Neural progenitor cell (in vitro differentiated cells): Measurements from ENCODE around the gene PIGT. TPM values are rescaled to one million over a fixed set of nuclear protein-coding genes. Genes with fewer than 3 reads are reported as not detected.

Experiments
- DNase-seq: peaks from one replicate; pipeline ENCODE4 v3.0.0-alpha.2; 2016; ENCODE audit warnings: low spot score
- H2AFZ ChIP-seq: fragments of 200-600 bp; sonication (generic); replicated peaks from 2 replicates; pipeline ENCODE4 v1.6.1; 2016; ENCODE audit warnings: antibody characterized with exemption
- H3F3A ChIP-seq: fragments of 200-600 bp; sonication (generic); 2 replicates; pipeline ENCODE4 v1.6.1; 2016; ENCODE audit warnings: antibody characterized with exemption, low read depth
- H3K27ac ChIP-seq: fragments of 200-600 bp; sonication (generic); 2 replicates; pipeline ENCODE4 v1.5.1; 2016; ENCODE audit warnings: mild to moderate bottlenecking
- H3K27me3 ChIP-seq: fragments of 200-600 bp; sonication (generic); 2 replicates; pipeline ENCODE4 v1.6.1; 2016; ENCODE audit warnings: mild to moderate bottlenecking, moderate library complexity
- H3K36me3 ChIP-seq: fragments of 200-600 bp; sonication (generic); 2 replicates; pipeline ENCODE4 v1.5.1; 2016
- H3K4me1 ChIP-seq: fragments of 200-600 bp; sonication (generic); 2 replicates; pipeline ENCODE4 v1.6.1; 2016; ENCODE audit warnings: mixed run types
- H3K4me2 ChIP-seq: fragments of 200-600 bp; sonication (generic); 2 replicates; pipeline ENCODE4 v1.6.1; 2016
- H3K4me3 ChIP-seq: fragments of 200-600 bp; sonication (generic); 2 replicates; pipeline ENCODE4 v1.5.1; 2016
- H3K79me2 ChIP-seq: fragments of 200-600 bp; sonication (generic); 2 replicates; pipeline ENCODE4 v1.6.1; 2016; ENCODE audit warnings: low read depth
- H3K9ac ChIP-seq: fragments of 200-600 bp; sonication (generic); 2 replicates; pipeline ENCODE4 v1.6.1; 2016
- H3K9me3 ChIP-seq: fragments of 200-600 bp; sonication (generic); 2 replicates; pipeline ENCODE4 v1.5.1; 2016; ENCODE audit warnings: low read depth
- H4K20me1 ChIP-seq: fragments of 200-600 bp; sonication (generic); 2 replicates; pipeline ENCODE4 v1.6.1; 2016; ENCODE audit warnings: low read depth
- H3K27ac Mint-ChIP-seq: 3 replicates; pipeline ENCODE4 v1.8.0; 2021; ENCODE audit warnings: mixed read lengths
- H3K27me3 Mint-ChIP-seq: 2 replicates; pipeline ENCODE4 v1.8.0; 2022; ENCODE audit warnings: low read depth, mild to moderate bottlenecking, inconsistent platforms, moderate library complexity, mixed read lengths; ENCODE audit not compliant: insufficient read depth
- H3K36me3 Mint-ChIP-seq: 3 replicates; pipeline ENCODE4 v1.8.0; 2021; ENCODE audit warnings: mixed read lengths
- H3K4me1 Mint-ChIP-seq: 3 replicates; pipeline ENCODE4 v1.8.0; 2021; ENCODE audit warnings: mixed read lengths
- H3K4me3 Mint-ChIP-seq: 3 replicates; pipeline ENCODE4 v1.8.0; 2021; ENCODE audit warnings: mild to moderate bottlenecking, moderate library complexity, mixed read lengths
- H3K9me3 Mint-ChIP-seq: 3 replicates; pipeline ENCODE4 v1.8.0; 2020; ENCODE audit warnings: mixed read lengths
- EZH2 ChIP-seq: fragments of 200-600 bp; sonication (generic); IDR thresholded peaks from 2 replicates; pipeline ENCODE4 v1.6.1; 2017; ENCODE audit warnings: antibody characterized with exemption, mild to moderate bottlenecking, moderate library complexity
- EZH2phosphoT487 ChIP-seq: fragments of 200-600 bp; sonication (generic); IDR thresholded peaks from 2 replicates; pipeline ENCODE4 v1.6.1; 2017; ENCODE audit warnings: antibody characterized with exemption
- total RNA-seq: library from RNA; depleted of rRNA; stranded (reverse); fragments of >200 nt; gene quantifications from 2 replicates; pipeline ENCODE4 v1.2.3, GENCODE V29; 2015; ENCODE audit warnings: low replicate concordance
- TF ChIP-seq, protein P1 (sequence below): fragments of 200-600 bp; sonication (generic); IDR thresholded peaks from 2 replicates; pipeline ENCODE4 v1.5.1; 2017; ENCODE audit warnings: antibody characterized with exemption, mild to moderate bottlenecking

Gene PIGT
- total RNA-seq, 1 donor from 2014 or later: 24.5 TPM

DNA sequence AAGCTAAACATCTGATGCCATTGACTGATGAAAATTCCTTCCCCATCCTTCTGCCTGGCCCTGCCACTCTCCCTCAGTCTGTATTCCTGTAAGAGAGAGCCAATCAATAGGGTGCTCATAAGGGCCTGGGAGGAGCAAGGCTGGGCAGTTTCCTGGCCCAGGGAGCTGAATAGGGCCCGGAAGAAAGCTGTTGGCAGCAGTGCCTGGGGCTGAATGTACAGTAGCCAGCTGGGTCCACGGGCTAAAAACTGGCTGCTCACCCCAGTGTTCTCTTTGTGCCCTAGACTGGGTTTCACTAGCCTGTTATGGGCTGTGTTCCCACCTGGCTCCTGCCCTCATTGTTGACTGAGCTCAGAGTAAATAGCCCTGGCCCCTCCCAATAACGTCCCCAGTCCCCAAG is 51.9 kb downstream of the PIGT start:
- H3K9ac ChIP-seq: no peak overlapping the region
- no peak overlapping the region for H2AFZ ChIP-seq
- H3K27me3 ChIP-seq: peaks cover 67% of the 10 kb centered on the region
- Mint-ChIP-seq H3K4me3 (no peak overlapping the region), H3K9me3 (peaks cover 3% of the 10 kb centered on the region), H3K36me3 (no peaks in the 10 kb centered on the region), H3K27me3 (peaks cover 17% of the 10 kb centered on the region), H3K4me1 (peaks cover 13% of the 10 kb centered on the region), H3K27ac (no peak overlapping the region)
- no peak for DNase-seq
- no peaks in the 10 kb centered on the region for H3K9me3 ChIP-seq
- H3K27ac ChIP-seq: no peak overlapping the region
- no peaks in the 10 kb centered on the region for H3K4me1 ChIP-seq
- TF ChIP-seq EZH2 (no peak), EZH2phosphoT487 (no peak)
- TF ChIP-seq, protein P1, sequence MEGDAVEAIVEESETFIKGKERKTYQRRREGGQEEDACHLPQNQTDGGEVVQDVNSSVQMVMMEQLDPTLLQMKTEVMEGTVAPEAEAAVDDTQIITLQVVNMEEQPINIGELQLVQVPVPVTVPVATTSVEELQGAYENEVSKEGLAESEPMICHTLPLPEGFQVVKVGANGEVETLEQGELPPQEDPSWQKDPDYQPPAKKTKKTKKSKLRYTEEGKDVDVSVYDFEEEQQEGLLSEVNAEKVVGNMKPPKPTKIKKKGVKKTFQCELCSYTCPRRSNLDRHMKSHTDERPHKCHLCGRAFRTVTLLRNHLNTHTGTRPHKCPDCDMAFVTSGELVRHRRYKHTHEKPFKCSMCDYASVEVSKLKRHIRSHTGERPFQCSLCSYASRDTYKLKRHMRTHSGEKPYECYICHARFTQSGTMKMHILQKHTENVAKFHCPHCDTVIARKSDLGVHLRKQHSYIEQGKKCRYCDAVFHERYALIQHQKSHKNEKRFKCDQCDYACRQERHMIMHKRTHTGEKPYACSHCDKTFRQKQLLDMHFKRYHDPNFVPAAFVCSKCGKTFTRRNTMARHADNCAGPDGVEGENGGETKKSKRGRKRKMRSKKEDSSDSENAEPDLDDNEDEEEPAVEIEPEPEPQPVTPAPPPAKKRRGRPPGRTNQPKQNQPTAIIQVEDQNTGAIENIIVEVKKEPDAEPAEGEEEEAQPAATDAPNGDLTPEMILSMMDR: no peak
- H3K4me3 ChIP-seq: no peak overlapping the region
- H3K36me3 ChIP-seq: no peaks in the 10 kb centered on the region
- H3F3A ChIP-seq: peaks cover 6% of the 10 kb centered on the region
- H3K79me2 ChIP-seq: no peaks in the 10 kb centered on the region
- H4K20me1 ChIP-seq: no peaks in the 10 kb centered on the region
- H3K4me2 ChIP-seq: no peak overlapping the region

DNA sequence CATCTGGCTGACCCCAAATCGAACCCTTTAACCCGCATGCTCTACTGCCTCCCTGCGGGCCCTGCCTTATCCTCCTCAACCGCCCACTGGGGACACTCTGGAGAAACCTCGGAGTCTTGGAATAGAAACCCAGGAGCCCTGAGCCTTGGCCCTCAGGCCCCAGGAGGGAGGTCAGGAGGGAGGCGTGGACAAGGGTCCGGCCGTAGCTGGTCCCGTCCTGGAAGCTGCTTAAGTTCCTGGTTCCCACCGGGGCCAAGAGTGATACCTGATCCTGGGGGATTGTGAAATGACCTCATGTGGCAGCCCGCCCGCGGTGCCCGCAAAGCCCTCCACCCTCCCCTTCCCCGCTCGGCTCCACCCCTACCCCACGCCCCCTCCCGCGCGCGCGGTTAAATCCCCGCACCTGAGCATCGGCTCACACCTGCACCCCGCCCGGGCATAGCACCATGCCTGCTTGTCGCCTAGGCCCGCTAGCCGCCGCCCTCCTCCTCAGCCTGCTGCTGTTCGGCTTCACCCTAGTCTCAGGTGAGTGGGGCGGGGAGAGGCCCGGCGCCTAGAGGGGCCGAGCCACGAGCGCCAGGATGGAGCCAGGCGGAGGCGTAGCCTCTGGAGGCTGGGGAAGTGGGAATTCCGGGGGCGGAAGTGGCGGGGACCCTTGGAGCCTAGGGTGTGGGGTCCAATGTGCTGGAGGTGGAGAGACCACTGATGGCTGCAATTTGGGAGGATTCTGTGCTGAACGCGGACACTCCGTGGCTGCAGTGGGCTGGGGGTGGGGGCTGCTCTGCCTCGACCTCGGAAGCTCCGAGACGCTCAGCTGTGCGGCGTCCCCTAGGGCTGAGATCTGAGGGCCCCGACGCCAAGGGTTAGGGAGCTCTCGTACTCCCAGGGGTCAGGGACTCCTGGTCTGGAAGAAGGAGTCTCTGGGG is 53.7 kb downstream of the PIGT start, which contains the start of gene WFDC2:
WFDC2 (plus strand) TSS at position 418 of the 926 bp plus-strand sequence; CDS start at position 447, 29 bp downstream.
- Histone ChIP-seq H3K27me3 (peaks cover 58% of the 10 kb centered on the region), H4K20me1 (no peaks in the 10 kb centered on the region), H3K27ac (no peak within 1 kb of the TSS), H3K36me3 (no peaks in the 10 kb centered on the region), H3K9me3 (no peaks in the 10 kb centered on the region), H3K4me3 (peak within 1 kb of the TSS; percentile 54), H3K79me2 (no peaks in the 10 kb centered on the region), H3F3A (peaks cover 6% of the 10 kb centered on the region), H2AFZ (peak within 1 kb of the TSS; percentile 85), H3K9ac (no peak within 1 kb of the TSS), H3K4me2 (peak within 1 kb of the TSS; percentile 93), H3K4me1 (no peaks in the 10 kb centered on the region)
- Mint-ChIP-seq H3K27me3 (peaks cover 17% of the 10 kb centered on the region), H3K4me3 (peak within 1 kb of the TSS; percentile 81), H3K4me1 (peaks cover 13% of the 10 kb centered on the region), H3K27ac (no peak within 1 kb of the TSS), H3K9me3 (peaks cover 6% of the 10 kb centered on the region), H3K36me3 (no peaks in the 10 kb centered on the region)
- peak; percentile 37 for TF ChIP-seq EZH2
- TF ChIP-seq, protein P1: peak; percentile 32
- TF ChIP-seq EZH2phosphoT487: no peak
- DNase-seq: peak; percentile 69

DNA sequence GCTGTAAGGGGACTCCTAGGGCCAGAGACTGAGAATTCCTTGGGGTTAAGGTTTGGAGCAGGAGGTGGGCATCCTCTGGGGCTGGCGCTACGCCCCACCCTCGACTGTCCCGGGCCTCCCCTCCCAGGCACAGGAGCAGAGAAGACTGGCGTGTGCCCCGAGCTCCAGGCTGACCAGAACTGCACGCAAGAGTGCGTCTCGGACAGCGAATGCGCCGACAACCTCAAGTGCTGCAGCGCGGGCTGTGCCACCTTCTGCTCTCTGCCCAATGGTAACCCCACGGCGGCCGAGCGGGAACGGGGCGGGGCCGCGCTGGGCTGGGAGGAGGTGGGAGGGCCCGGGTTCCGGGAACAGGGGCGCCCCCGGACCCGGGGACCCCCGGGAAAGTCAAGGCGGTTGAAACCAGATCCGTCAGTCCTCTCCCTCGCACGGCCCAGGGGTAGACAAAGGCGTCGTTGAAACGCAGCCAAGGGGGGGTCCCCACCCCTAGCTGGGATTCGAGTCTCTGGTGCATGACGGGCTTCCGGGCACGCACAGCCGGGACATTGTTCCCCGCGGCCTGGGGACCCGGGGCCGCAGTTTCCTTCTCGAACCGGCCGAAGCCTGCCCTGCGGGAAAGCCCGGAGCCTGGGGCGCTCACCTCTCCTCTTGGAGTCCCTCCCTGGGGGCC is 54.5 kb downstream of the PIGT start:
- H3K4me3 Mint-ChIP-seq: peak overlapping the region; percentile 81
- Histone ChIP-seq H4K20me1 (no peaks in the 10 kb centered on the region), H3K36me3 (no peaks in the 10 kb centered on the region), H3K27me3 (peaks cover 50% of the 10 kb centered on the region), H3K79me2 (no peaks in the 10 kb centered on the region), H2AFZ (peak overlapping the region; percentile 85), H3K4me3 (peak overlapping the region; percentile 54), H3K9ac (no peak overlapping the region), H3F3A (peaks cover 6% of the 10 kb centered on the region), H3K9me3 (no peaks in the 10 kb centered on the region), H3K4me2 (peak overlapping the region; percentile 93), H3K4me1 (no peaks in the 10 kb centered on the region), H3K27ac (no peak overlapping the region)
- H3K4me1 Mint-ChIP-seq: peaks cover 13% of the 10 kb centered on the region
- H3K36me3 Mint-ChIP-seq: no peaks in the 10 kb centered on the region
- DNase-seq: peak; percentile 65
- H3K9me3 Mint-ChIP-seq: peaks cover 6% of the 10 kb centered on the region
- no peak overlapping the region for H3K27ac Mint-ChIP-seq
- H3K27me3 Mint-ChIP-seq: peaks cover 17% of the 10 kb centered on the region
- TF ChIP-seq EZH2phosphoT487 (no peak), EZH2 (peak; percentile 7)
- TF ChIP-seq, protein P1: no peak
